ENCODE measurements around the gene SGSM2.

The SGSM2 gene

GRCh38 chr17:2347805-2348685 lies 10.7 kb downstream of the SGSM2 start:
- no peak overlapping the region for H3K4me3 Mint-ChIP-seq
- DNase-seq (no peak), ATAC-seq (replicated peaks) (no peak)
- H3K27ac Mint-ChIP-seq = no peak overlapping the region
- H3K4me1 Mint-ChIP-seq (ENCODE audit: low read depth in 2 of 2) = peaks cover 0 to 5% of the 10 kb centered on the region in 2 donors
- H3K27me3 Mint-ChIP-seq = no peaks in the 10 kb centered on the region
- no peaks in the 10 kb centered on the region for H3K9me3 Mint-ChIP-seq
- H3K36me3 Mint-ChIP-seq (ENCODE audit: insufficient read depth) = peaks cover 13% of the 10 kb centered on the region

- H3K27me3 Mint-ChIP-seq = no peaks in the 10 kb centered on the region
- H3K4me1 Mint-ChIP-seq (ENCODE audit: low read depth in 2 of 2) = peaks cover 12 to 16% of the 10 kb centered on the region in 2 donors
- peaks cover 8% of the 10 kb centered on the region for H3K36me3 Mint-ChIP-seq (ENCODE audit: insufficient read depth)
- DNase-seq = no peak
- H3K4me3 Mint-ChIP-seq = no peak overlapping the region
- no peak overlapping the region for H3K27ac Mint-ChIP-seq
- no peaks in the 10 kb centered on the region for H3K9me3 Mint-ChIP-seq
- ATAC-seq (replicated peaks) = no peak
Measured at GRCh38 chr17:2351269-2351668, 14.0 kb downstream of the SGSM2 start.

GRCh38 chr17:2354311-2354710 lies 17.0 kb downstream of the SGSM2 start:
- no peaks in the 10 kb centered on the region for H3K27me3 Mint-ChIP-seq
- ATAC-seq (replicated peaks) (no peak), DNase-seq (no peak)
- H3K4me1 Mint-ChIP-seq (ENCODE audit: low read depth in 2 of 2) = peaks cover 12 to 16% of the 10 kb centered on the region in 2 donors
- H3K27ac Mint-ChIP-seq = peak overlapping the region; percentile 68 to 74
- H3K9me3 Mint-ChIP-seq = no peaks in the 10 kb centered on the region
- peaks cover 10% of the 10 kb centered on the region for H3K36me3 Mint-ChIP-seq (ENCODE audit: insufficient read depth)
- peak overlapping the region; percentile 56 to 64 for H3K4me3 Mint-ChIP-seq

- Mint-ChIP-seq H3K27ac (no peak overlapping the region), H3K4me3 (no peak overlapping the region), H3K9me3 (no peaks in the 10 kb centered on the region), H3K36me3 (ENCODE audit: insufficient read depth) (peaks cover 13% of the 10 kb centered on the region), H3K27me3 (no peaks in the 10 kb centered on the region), H3K4me1 (ENCODE audit: low read depth in 2 of 2) (peaks cover 12 to 19% of the 10 kb centered on the region in 2 donors)
- ATAC-seq (replicated peaks) (no peak), DNase-seq (no peak)
Measured at GRCh38 chr17:2357237-2357636, 19.9 kb downstream of the SGSM2 start.

GRCh38 chr17:2357931-2358434 lies 20.7 kb downstream of the SGSM2 start:
- peaks cover 11% of the 10 kb centered on the region for H3K36me3 Mint-ChIP-seq (ENCODE audit: insufficient read depth)
- DNase-seq (no peak), ATAC-seq (replicated peaks) (no peak)
- no peak overlapping the region for H3K4me3 Mint-ChIP-seq
- H3K9me3 Mint-ChIP-seq = no peaks in the 10 kb centered on the region
- no peaks in the 10 kb centered on the region for H3K27me3 Mint-ChIP-seq
- peaks cover 12 to 14% of the 10 kb centered on the region in 2 donors for H3K4me1 Mint-ChIP-seq (ENCODE audit: low read depth in 2 of 2)
- no peak overlapping the region for H3K27ac Mint-ChIP-seq

- Mint-ChIP-seq H3K27me3 (no peaks in the 10 kb centered on the region), H3K36me3 (ENCODE audit: insufficient read depth) (peaks cover 21% of the 10 kb centered on the region), H3K4me1 (ENCODE audit: low read depth in 2 of 2) (peaks cover 0 to 4% of the 10 kb centered on the region in 2 donors), H3K9me3 (no peaks in the 10 kb centered on the region), H3K27ac (no peak overlapping the region), H3K4me3 (no peak overlapping the region)
- ATAC-seq (replicated peaks) (no peak), DNase-seq (no peak)
Measured at GRCh38 chr17:2361010-2361760, 23.9 kb downstream of the SGSM2 start.

- Mint-ChIP-seq H3K36me3 (ENCODE audit: insufficient read depth) (peaks cover 21% of the 10 kb centered on the region), H3K27me3 (no peaks in the 10 kb centered on the region), H3K27ac (no peak overlapping the region), H3K4me3 (no peak overlapping the region), H3K4me1 (ENCODE audit: low read depth in 2 of 2) (peaks cover 0 to 4% of the 10 kb centered on the region in 2 donors), H3K9me3 (no peaks in the 10 kb centered on the region)
- DNase-seq (no peak), ATAC-seq (replicated peaks) (no peak)
Measured at GRCh38 chr17:2362016-2362415, 24.7 kb downstream of the SGSM2 start.

- H3K36me3 Mint-ChIP-seq (ENCODE audit: insufficient read depth) = peaks cover 21% of the 10 kb centered on the region
- H3K4me3 Mint-ChIP-seq = no peak overlapping the region
- H3K4me1 Mint-ChIP-seq (ENCODE audit: low read depth in 2 of 2) = peaks cover 0 to 4% of the 10 kb centered on the region in 2 donors
- peak overlapping the region in 1 of 2 donors; percentile 29 for H3K27ac Mint-ChIP-seq
- H3K9me3 Mint-ChIP-seq = no peaks in the 10 kb centered on the region
- no peaks in the 10 kb centered on the region for H3K27me3 Mint-ChIP-seq
- no peak for ATAC-seq (replicated peaks)
- no peak for DNase-seq
Measured at GRCh38 chr17:2362416-2362815, 25.1 kb downstream of the SGSM2 start.

GRCh38 chr17:2362881-2363280 lies 25.6 kb downstream of the SGSM2 start:
- DNase-seq = no peak
- Mint-ChIP-seq H3K9me3 (no peaks in the 10 kb centered on the region), H3K4me1 (ENCODE audit: low read depth in 2 of 2) (peaks cover 0 to 4% of the 10 kb centered on the region in 2 donors), H3K27me3 (no peaks in the 10 kb centered on the region), H3K4me3 (no peak overlapping the region), H3K27ac (peak overlapping the region in 1 of 2 donors; percentile 29), H3K36me3 (ENCODE audit: insufficient read depth) (peaks cover 21% of the 10 kb centered on the region)
- no peak for ATAC-seq (replicated peaks)

GRCh38 chr17:2363318-2363717 lies 26.0 kb downstream of the SGSM2 start:
- ATAC-seq (replicated peaks) (no peak), DNase-seq (no peak)
- Mint-ChIP-seq H3K36me3 (ENCODE audit: insufficient read depth) (peaks cover 21% of the 10 kb centered on the region), H3K4me3 (no peak overlapping the region), H3K27me3 (no peaks in the 10 kb centered on the region), H3K9me3 (no peaks in the 10 kb centered on the region), H3K27ac (no peak overlapping the region), H3K4me1 (ENCODE audit: low read depth in 2 of 2) (peaks cover 0 to 4% of the 10 kb centered on the region in 2 donors)

GRCh38 chr17:2363851-2364762 lies 26.8 kb downstream of the SGSM2 start:
- no peaks in the 10 kb centered on the region for H3K27me3 Mint-ChIP-seq
- H3K9me3 Mint-ChIP-seq = no peaks in the 10 kb centered on the region
- ATAC-seq (replicated peaks) = no peak
- H3K36me3 Mint-ChIP-seq (ENCODE audit: insufficient read depth) = peaks cover 18% of the 10 kb centered on the region
- H3K27ac Mint-ChIP-seq = no peak overlapping the region
- no peak overlapping the region for H3K4me3 Mint-ChIP-seq
- peaks cover 0 to 4% of the 10 kb centered on the region in 2 donors for H3K4me1 Mint-ChIP-seq (ENCODE audit: low read depth in 2 of 2)
- no peak for DNase-seq

- Mint-ChIP-seq H3K4me3 (no peak overlapping the region), H3K27me3 (no peaks in the 10 kb centered on the region), H3K9me3 (no peaks in the 10 kb centered on the region), H3K27ac (no peak overlapping the region), H3K36me3 (ENCODE audit: insufficient read depth) (peaks cover 18% of the 10 kb centered on the region), H3K4me1 (ENCODE audit: low read depth in 2 of 2) (peaks cover 0 to 4% of the 10 kb centered on the region in 2 donors)
- ATAC-seq (replicated peaks) = no peak
- no peak for DNase-seq
Measured at GRCh38 chr17:2364763-2365116, 27.4 kb downstream of the SGSM2 start.

GRCh38 chr17:2365132-2365531 lies 27.8 kb downstream of the SGSM2 start:
- ATAC-seq (replicated peaks) = no peak
- H3K4me3 Mint-ChIP-seq = no peak overlapping the region
- no peak overlapping the region for H3K27ac Mint-ChIP-seq
- no peaks in the 10 kb centered on the region for H3K27me3 Mint-ChIP-seq
- H3K36me3 Mint-ChIP-seq (ENCODE audit: insufficient read depth) = peaks cover 19% of the 10 kb centered on the region
- DNase-seq = no peak
- H3K9me3 Mint-ChIP-seq = no peaks in the 10 kb centered on the region
- peaks cover 0 to 4% of the 10 kb centered on the region in 2 donors for H3K4me1 Mint-ChIP-seq (ENCODE audit: low read depth in 2 of 2)
